CD14-positive monocyte (primary cell): Measurements from ENCODE around the gene NID2. TPM values are rescaled to one million over a fixed set of nuclear protein-coding genes. Genes with fewer than 3 reads are reported as not detected.

ENCODE experiments used
- DNase-seq, 3 donors: peaks; one replicate each; pipeline ENCODE4 v3.0.0-alpha.2; 2011 to 2022
- H2AFZ ChIP-seq: 2 replicates; pipeline ENCODE4 v1.6.0; 2012; ENCODE audit warnings: mild to moderate bottlenecking, low read depth, low read length, inconsistent platforms; ENCODE audit not compliant: insufficient read depth, poor library complexity, severe bottlenecking
- H3K27ac ChIP-seq, 2 donors: 1 replicate in 1 of 2; 2 replicates in 1 of 2; pipeline ENCODE4 v1.5.1; 2012 to 2013; ENCODE audit warnings: low read length in 2 of 2, control low read depth in 1 of 2, inconsistent platforms in 1 of 2, low read depth in 1 of 2, mild to moderate bottlenecking in 1 of 2
- H3K27me3 ChIP-seq, 2 donors: one replicate each; pipeline versions ENCODE4 v1.6.0 to v1.6.1; 2011 to 2013; ENCODE audit warnings: low read length in 2 of 2; ENCODE audit not compliant: control insufficient read depth in 2 of 2, insufficient read depth in 2 of 2
- H3K36me3 ChIP-seq, 2 donors: replicated peaks in 1 of 2; 1 replicate in 1 of 2; 2 replicates in 1 of 2; pipeline versions ENCODE4 v1.5.1 to v1.6.1; 2012 to 2013; ENCODE audit warnings: low read length in 2 of 2, control low read depth in 1 of 2, inconsistent platforms in 1 of 2, mild to moderate bottlenecking in 1 of 2; ENCODE audit not compliant: insufficient read depth in 2 of 2, control insufficient read depth in 1 of 2
- H3K4me1 ChIP-seq, 2 donors: 1 replicate in 1 of 2; 2 replicates in 1 of 2; pipeline versions ENCODE4 v1.5.1 to v1.6.1; 2012 to 2013; ENCODE audit warnings: low read length in 2 of 2, control low read depth in 1 of 2, inconsistent platforms in 1 of 2, mild to moderate bottlenecking in 1 of 2, moderate library complexity in 1 of 2; ENCODE audit not compliant: insufficient read depth in 2 of 2, control insufficient read depth in 1 of 2
- H3K4me2 ChIP-seq: replicated peaks from 2 replicates; pipeline ENCODE3; 2012; ENCODE audit warnings: low read length, moderate library complexity, mild to moderate bottlenecking; ENCODE audit not compliant: poor library complexity, severe bottlenecking; ENCODE audit errors: extremely low read depth
- H3K4me3 ChIP-seq, 3 experiments: fragments of 200-600 bp in 1 of 3; sonication (generic) in 1 of 3; replicated peaks in 1 of 3; 1 replicate in 2 of 3; 2 replicates in 1 of 3; pipeline ENCODE4 v1.5.1; 2011 to 2013; ENCODE audit warnings: low read length in 3 of 3, mild to moderate bottlenecking in 3 of 3, control low read depth in 2 of 3, low read depth in 2 of 3, inconsistent platforms in 1 of 3, moderate library complexity in 1 of 3
- H3K79me2 ChIP-seq: 2 replicates; pipeline ENCODE4 v1.6.0; 2012; ENCODE audit warnings: mild to moderate bottlenecking, control low read depth, inconsistent platforms, low read length, moderate library complexity; ENCODE audit not compliant: insufficient read depth
- H3K9ac ChIP-seq: 2 replicates; pipeline ENCODE4 v1.6.0; 2017; ENCODE audit warnings: low read length, mild to moderate bottlenecking; ENCODE audit not compliant: insufficient read depth, poor library complexity, severe bottlenecking
- H3K9me3 ChIP-seq, 2 donors: replicated peaks in 1 of 2; 1 replicate in 1 of 2; 2 replicates in 1 of 2; pipeline versions ENCODE4 v1.5.1 to v1.6.1; 2012 to 2013; ENCODE audit warnings: low read length in 2 of 2, control low read depth in 1 of 2; ENCODE audit not compliant: control insufficient read depth in 1 of 2, insufficient read depth in 1 of 2
- H4K20me1 ChIP-seq: 2 replicates; pipeline ENCODE4 v1.6.0; 2012; ENCODE audit warnings: mild to moderate bottlenecking, low read length, control low read depth, moderate library complexity; ENCODE audit not compliant: insufficient read depth
- H3K27ac Mint-ChIP-seq, 7 donors: one replicate each; pipeline ENCODE4 v1.8.0; 2020; ENCODE audit warnings: mild to moderate bottlenecking in 7 of 7, mixed read lengths in 7 of 7, moderate library complexity in 6 of 7, inconsistent platforms in 2 of 7
- H3K27me3 Mint-ChIP-seq, 3 donors: one replicate each; pipeline ENCODE4 v1.8.0; 2021 to 2022; ENCODE audit warnings: low read depth in 3 of 3, mild to moderate bottlenecking in 3 of 3, mixed read lengths in 3 of 3, moderate library complexity in 3 of 3, inconsistent platforms in 1 of 3
- H3K36me3 Mint-ChIP-seq, 2 donors: one replicate each; pipeline ENCODE4 v1.8.0; 2020; ENCODE audit warnings: mixed read lengths in 2 of 2, inconsistent platforms in 1 of 2, mild to moderate bottlenecking in 1 of 2
- H3K4me1 Mint-ChIP-seq: one replicate; pipeline ENCODE4 v1.8.0; 2020; ENCODE audit warnings: mild to moderate bottlenecking, mixed read lengths
- H3K4me3 Mint-ChIP-seq, 2 donors: one replicate each; pipeline ENCODE4 v1.8.0; 2020; ENCODE audit warnings: mild to moderate bottlenecking in 2 of 2, mixed read lengths in 2 of 2, moderate library complexity in 1 of 2
- H3K9me3 Mint-ChIP-seq, 7 donors: one replicate each; pipeline ENCODE4 v1.8.0; 2020 to 2022; ENCODE audit warnings: mixed read lengths in 7 of 7, mild to moderate bottlenecking in 6 of 7, moderate library complexity in 6 of 7, inconsistent platforms in 2 of 7
- WGBS: methylation state at CpG from one replicate; pipeline ENCODE4 v1.1.5; 2013; ENCODE audit warnings: missing lambda C conversion rate; ENCODE audit not compliant: insufficient coverage; 5-methylcytosine and 5-hydroxymethylcytosine counted together
- intact Hi-C, 2 donors: fragments of 100-400 bp; cut with micrococcal nuclease; formaldehyde crosslinking; loops; one replicate each; pipeline versions ENCODE4 v1.15.0 to v1.15.1; 2023
- polyA plus RNA-seq, 3 donors: library from polyadenylated mRNA; depleted of rRNA in 1 of 3; unstranded in 2 of 3; stranded (reverse) in 1 of 3; fragments of 300-500 nt in 2 of 3; fragments of >200 nt in 1 of 3; fragmentation: Illumina TruSeq in 2 of 3; gene quantifications; 1 replicate in 2 of 3; 2 replicates in 1 of 3; pipeline ENCODE4 v1.2.3, GENCODE V29; 2012 to 2021
- TF ChIP-seq, protein P1 (sequence below): fragments of 200-600 bp; IDR thresholded peaks from one replicate; pipeline ENCODE4 v1.8.0; 2022; ENCODE audit warnings: antibody characterized with exemption, mild to moderate bottlenecking

NID2 gene
- polyA plus RNA-seq, 3 donors: not detected

DNA sequence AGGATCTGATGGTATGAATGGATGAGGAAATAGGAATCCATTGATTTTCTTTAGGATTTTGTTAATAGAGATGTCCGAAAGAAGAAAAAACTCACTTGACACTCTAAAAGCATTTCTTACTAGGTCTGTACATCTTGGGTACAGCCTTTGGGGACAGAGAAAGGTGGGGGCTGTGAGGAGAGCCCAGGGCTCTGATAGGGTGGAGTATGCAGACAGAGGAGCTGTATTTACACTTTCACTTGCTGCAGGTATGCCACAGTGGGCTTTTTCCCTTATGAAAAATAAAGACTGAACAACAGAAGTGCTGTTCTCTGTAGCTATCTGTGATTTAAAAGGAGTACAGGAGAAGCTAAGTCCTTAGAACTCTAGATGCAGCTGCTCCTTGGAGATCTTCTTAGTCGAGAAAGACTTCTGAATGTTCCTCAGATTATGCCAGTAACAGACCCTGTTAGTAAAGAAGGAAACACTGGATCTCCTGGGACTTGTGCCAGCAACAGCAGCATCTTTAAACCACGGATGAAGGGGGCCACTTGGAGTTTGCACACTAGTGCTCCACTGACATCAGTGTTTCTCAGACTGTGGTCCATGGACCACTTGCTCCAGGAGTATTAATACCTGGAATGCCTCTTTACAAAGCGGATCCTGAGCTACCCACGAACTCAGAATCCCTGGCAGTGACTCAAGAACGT lies 98.9 kb downstream of the NID2 start:
- peaks cover 1 to 4% (median 2%) of the 10 kb centered on the region in 3 donors for H3K27me3 Mint-ChIP-seq

DNA sequence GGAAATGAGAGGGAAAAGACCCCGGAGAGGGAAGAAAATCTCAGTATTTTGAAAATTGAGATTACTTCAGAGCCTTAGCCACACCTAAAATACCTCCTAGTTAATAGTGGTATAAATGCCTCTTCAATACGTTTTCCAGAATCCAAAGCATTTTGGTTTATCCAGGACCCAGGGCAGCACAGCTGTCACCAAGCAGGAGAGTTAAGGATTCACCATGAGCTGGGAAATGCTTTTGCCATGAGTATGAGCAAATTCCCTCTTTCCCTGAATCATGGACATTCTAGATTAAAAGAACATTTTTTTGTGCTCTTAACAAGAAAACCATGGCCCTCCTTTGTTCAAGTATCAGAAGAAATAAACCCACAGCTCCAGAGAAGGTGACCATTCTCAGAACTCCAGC lies 101.3 kb downstream of the NID2 start:
- Histone ChIP-seq H2AFZ (no peak overlapping the region), H3K9me3 (no peaks in the 10 kb centered on the region), H3K4me1 (no peaks in the 10 kb centered on the region), H3K36me3 (peaks cover 9 to 58% of the 10 kb centered on the region in 2 donors), H4K20me1 (peaks cover 7% of the 10 kb centered on the region), H3K9ac (no peak overlapping the region), H3K4me3 (no peak overlapping the region), H3K79me2 (no peaks in the 10 kb centered on the region), H3K27ac (no peak overlapping the region), H3K4me2 (no peak overlapping the region), H3K27me3 (no peaks in the 10 kb centered on the region)
- TF ChIP-seq, protein P1, sequence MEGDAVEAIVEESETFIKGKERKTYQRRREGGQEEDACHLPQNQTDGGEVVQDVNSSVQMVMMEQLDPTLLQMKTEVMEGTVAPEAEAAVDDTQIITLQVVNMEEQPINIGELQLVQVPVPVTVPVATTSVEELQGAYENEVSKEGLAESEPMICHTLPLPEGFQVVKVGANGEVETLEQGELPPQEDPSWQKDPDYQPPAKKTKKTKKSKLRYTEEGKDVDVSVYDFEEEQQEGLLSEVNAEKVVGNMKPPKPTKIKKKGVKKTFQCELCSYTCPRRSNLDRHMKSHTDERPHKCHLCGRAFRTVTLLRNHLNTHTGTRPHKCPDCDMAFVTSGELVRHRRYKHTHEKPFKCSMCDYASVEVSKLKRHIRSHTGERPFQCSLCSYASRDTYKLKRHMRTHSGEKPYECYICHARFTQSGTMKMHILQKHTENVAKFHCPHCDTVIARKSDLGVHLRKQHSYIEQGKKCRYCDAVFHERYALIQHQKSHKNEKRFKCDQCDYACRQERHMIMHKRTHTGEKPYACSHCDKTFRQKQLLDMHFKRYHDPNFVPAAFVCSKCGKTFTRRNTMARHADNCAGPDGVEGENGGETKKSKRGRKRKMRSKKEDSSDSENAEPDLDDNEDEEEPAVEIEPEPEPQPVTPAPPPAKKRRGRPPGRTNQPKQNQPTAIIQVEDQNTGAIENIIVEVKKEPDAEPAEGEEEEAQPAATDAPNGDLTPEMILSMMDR: no peak
- Mint-ChIP-seq H3K4me3 (no peak overlapping the region), H3K27ac (no peak overlapping the region), H3K36me3 (peaks cover 47 to 59% of the 10 kb centered on the region in 2 donors), H3K9me3 (no peaks in the 10 kb centered on the region), H3K27me3 (peaks cover 0 to 2% (median 1%) of the 10 kb centered on the region in 3 donors), H3K4me1 (peaks cover 8% of the 10 kb centered on the region)
- DNase-seq: no peak
- WGBS: no CpG with 5 or more reads among the region's 2 CpGs
- intact Hi-C loops: no loop called here

More for the DNA sequence above, 98.9 kb downstream of the NID2 start:
- WGBS: 66% methylated on average over 5 of the region's 6 CpGs
- Histone ChIP-seq H3K27ac (no peak overlapping the region), H4K20me1 (no peaks in the 10 kb centered on the region), H3K27me3 (no peaks in the 10 kb centered on the region), H3K9ac (no peak overlapping the region), H3K9me3 (no peaks in the 10 kb centered on the region), H3K4me1 (no peaks in the 10 kb centered on the region), H3K4me2 (no peak overlapping the region), H2AFZ (no peak overlapping the region), H3K36me3 (peaks cover 9 to 38% of the 10 kb centered on the region in 2 donors), H3K79me2 (no peaks in the 10 kb centered on the region), H3K4me3 (no peak overlapping the region)
- peaks cover 31 to 40% of the 10 kb centered on the region in 2 donors for H3K36me3 Mint-ChIP-seq
- intact Hi-C loops: loop anchor here in 1 of 2 donors (10.0 kb wide), 1 partner anchor 185 kb away; no protein-coding TSS in a partner anchor
- DNase-seq: no peak
- TF ChIP-seq, protein P1: no peak
- no peaks in the 10 kb centered on the region for H3K4me1 Mint-ChIP-seq
- no peaks in the 10 kb centered on the region for H3K9me3 Mint-ChIP-seq
- H3K4me3 Mint-ChIP-seq: no peak overlapping the region
- H3K27ac Mint-ChIP-seq: no peak overlapping the region
